Stimulated activated CD4-positive, alpha-beta T cell treated with anti-CD3 and anti-CD28 coated beads, Interleukin-15, amount 100 ng/mL, for 48 hours (primary cell): ENCODE measurements around the gene PPP2R3A.

Experiments used
- DNase-seq, 2 donors: peaks; one replicate each; pipeline ENCODE4 v3.0.0-alpha.2; 2020; ENCODE audit warnings: low read depth in 2 of 2

PPP2R3A gene

GRCh38 chr3:136022529-136023263 lies 57.2 kb downstream of the PPP2R3A start:
- DNase-seq = no peak

- no peak for DNase-seq
These were observed 57.9 kb downstream of the PPP2R3A start for GRCh38 chr3:136023264-136023978.

- DNase-seq = no peak
These were observed 70.8 kb downstream of the PPP2R3A start for GRCh38 chr3:136036306-136036705.

DNA sequence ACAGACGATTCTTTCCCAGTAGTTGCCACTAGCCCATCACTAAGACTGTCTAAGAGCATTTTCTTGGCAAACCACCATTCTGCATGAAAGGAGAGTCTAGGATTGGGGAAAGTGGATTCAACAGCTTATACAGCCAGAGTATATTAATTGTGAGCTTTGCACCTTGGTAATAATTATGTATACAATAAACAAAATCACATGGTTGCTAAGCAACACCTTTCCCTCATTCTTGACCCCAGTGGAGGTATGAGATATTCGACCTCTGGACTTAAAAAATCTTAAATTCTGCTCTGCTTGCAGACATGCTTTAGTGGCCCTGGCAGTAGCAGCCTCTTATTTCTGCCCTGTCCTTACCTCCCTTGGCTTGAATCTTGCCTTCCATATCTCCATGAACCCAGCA lies 73.1 kb downstream of the PPP2R3A start:
- DNase-seq = no peak

DNA sequence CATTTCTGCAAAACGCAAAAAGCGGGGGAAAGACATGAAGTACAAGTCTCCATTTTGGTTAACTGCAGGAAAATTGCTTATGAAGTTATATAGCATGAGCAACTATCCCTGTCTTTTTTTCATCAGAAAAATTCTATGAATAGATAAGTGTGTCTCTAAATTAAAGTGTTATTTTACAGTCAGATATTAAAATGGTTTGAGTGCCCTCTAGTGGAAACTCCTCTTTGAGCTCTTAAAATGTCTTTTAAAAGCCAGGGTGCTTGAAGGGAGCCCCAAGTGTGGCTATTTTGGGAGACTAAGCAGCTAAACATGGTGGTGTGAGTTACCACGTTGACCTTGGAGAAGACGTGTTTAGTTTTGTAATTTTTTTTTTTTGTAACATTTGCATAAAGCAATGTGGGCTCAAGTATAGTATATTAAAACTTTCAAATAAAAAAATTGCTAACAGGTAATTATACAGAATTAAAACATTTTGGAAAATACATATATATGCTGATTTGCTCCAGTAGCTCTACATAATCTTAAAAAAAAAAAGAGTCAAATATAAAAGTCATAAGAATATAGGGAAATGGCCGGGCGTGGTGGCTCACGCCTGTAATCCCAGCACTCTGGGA lies 77.2 kb downstream of the PPP2R3A start:
- no peak for DNase-seq

DNA sequence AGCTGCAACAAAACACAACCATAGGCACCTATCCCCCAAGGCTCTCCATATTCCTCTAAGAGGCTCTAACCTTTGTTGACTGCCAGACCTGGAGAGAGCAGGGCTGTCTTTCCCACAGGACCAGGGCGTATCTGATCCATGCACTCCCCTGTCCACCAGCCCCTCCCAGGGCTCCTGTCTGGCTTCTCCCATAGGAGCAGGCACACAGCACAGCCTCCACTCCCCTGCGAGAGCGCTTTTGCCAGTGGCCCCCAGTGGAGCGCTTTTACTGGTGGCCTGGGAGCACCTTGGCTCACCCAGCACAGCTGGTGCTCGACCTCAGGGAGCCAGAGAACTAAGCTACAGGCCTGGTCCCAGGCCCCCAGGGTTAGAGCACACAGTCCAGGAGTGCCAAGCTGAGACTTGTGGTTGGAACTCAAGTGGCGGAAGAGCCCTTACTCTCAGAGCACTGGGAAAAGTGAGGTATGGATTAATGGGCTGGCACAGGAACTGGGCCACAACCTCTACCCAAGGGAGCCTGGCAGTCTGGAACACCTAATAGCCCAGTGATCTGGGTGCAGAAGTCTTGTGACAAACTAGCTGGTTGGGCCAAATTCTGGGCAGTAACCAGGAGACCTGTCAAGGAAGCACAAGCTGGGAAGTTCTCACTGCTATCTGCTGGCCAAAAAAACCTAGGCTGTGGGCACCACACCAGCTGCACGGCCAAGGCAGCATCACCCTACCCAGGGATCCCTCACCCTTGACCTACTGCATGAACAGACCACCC lies 79.6 kb downstream of the PPP2R3A start:
- DNase-seq = no peak

GRCh38 chr3:136048068-136048467 lies 82.5 kb downstream of the PPP2R3A start:
- no peak for DNase-seq

- DNase-seq = no peak
These were observed 84.7 kb downstream of the PPP2R3A start for GRCh38 chr3:136050250-136050649.

GRCh38 chr3:136055491-136055890 lies 90.0 kb downstream of the PPP2R3A start:
- no peak for DNase-seq

DNA sequence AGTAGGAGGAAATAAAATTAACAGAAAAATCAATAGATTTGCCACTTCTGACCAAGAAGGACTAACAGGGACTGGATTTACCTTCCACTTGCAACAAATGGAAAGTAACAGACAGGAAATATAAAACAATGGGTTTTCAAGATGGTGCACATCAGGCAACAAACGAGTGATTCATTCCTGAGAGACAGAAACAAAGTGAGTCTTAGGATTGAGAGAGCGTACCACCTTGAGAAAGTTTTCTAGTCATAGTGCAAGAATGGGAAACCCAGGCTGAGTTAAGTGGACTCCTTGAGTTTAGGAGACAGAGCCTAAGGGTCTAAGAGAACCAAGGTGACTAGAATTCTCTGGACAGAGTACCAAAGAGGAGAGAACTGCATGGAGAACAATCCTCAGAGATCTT lies 101.7 kb downstream of the PPP2R3A start:
- no peak for DNase-seq

- no peak for DNase-seq
These were observed 103.2 kb downstream of the PPP2R3A start for GRCh38 chr3:136068708-136069107.

DNA sequence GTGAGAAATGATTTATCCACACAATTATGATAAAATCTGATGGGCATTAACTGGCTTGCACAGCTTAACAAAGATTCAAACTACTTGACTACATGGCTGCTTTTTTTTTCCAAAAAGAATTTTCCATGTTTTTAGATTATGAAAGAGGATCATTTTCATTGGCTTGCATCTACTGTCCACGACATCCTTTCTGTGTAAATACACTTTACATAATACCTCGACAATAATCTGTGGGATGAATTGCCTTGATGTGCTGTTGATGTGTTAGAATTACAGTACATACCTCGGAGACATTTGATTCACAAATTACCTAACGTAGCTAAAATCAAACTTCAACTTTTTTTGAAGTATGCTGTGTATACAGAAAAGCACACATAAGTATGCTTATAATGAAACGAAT lies 104.4 kb downstream of the PPP2R3A start:
- no peak for DNase-seq

GRCh38 chr3:136070334-136070733 lies 104.8 kb downstream of the PPP2R3A start:
- no peak for DNase-seq

DNA sequence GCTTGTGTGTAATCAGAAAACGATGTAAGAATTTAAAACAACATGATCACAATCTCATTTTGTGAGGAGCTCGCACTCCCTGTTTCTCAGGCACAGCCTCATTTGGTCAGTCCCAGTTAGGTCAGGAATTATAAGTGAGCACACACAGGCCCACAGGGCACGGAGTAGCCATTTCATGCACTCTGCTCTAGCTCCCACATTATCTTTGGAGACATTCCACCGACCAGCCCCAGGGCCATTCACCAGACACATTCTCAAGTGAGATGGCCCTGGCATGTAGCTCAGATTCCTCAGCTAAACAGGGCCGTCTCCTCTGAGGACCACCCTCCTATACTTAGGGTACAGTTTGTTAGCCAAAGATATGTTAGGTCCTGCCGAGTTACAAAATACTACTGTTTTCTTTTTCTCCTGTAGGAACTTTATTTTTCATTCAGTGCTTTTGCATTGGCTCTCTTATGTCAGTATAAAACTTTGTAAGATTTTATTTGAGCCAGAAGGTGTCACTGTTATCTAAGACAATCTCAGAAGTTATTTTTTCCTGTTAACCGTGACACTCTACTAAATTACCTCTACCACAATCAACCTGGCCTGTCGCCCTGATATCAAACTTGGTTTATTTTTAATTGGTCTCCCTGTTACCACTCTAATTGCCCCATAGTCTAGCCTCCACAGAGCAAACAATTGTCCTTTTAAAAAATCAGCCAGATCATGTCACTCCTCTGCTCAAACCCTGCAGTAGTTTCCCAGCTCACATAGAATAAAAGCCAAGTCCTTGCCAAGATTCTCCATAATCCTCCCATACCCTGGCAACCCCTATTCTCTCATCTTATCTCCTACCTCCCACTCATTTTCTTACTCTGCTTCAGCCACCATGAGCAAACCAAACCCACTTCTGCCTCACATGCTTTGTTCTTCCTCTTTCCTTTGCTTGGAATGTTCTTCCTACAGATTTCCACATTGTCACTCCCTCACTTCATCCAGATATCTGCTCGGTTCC lies 105.7 kb downstream of the PPP2R3A start:
- DNase-seq = no peak

DNA sequence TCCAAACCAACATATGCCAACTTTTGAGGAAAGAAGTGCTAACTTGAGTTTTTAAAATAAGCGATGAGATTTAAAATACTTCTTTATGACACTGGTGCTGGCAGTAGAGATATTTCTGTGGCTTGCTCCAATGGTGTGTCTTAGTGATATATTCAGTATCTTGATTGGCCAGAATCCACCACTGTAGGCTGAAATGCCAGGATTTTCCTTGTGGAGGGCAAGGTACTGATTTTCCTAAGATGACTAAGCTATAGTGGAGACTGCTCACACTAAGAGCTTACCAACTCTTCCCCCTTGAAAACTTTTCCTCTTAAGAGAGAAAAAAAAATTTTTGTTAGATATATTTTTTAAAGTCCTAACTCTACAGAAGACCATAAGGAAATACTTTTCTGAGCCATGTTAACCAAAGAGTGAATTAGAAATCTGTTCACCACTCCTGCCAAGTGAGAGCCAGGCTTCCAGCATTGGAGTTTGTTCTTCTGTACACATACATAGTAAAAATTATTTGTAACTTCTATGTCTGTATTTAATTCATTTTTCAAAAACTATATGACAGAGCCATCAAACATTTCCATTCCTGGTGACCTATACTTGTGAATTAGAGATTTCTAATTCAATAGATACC lies 109.1 kb downstream of the PPP2R3A start:
- no peak for DNase-seq

DNA sequence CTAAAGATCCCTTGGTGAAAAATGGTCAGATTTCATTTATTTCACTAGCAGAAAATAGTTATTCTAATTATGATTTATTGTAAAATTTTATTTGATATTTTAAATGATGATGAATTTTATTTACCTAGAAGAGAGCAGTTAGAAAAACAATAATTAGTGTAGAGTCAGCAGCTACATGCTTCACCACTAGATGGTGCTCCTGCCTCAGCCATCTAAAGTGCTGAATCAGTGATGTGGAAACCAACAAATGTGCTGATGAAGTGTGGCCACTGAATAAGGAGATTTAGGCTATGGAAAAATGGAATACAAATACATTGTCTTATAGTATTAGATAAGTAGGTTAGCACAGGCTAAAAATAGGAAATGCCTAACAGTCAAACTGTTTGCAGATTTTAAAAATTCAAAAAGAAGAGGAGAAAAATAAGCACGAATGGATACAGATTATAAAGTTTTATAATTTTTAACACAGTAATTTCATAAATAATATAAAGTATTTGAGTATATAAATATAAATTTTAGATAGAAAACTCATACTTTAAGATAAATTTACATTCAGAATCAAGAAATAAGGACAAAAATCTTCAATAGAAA lies 109.8 kb downstream of the PPP2R3A start:
- peak; percentile 29 to 58 for DNase-seq

DNA sequence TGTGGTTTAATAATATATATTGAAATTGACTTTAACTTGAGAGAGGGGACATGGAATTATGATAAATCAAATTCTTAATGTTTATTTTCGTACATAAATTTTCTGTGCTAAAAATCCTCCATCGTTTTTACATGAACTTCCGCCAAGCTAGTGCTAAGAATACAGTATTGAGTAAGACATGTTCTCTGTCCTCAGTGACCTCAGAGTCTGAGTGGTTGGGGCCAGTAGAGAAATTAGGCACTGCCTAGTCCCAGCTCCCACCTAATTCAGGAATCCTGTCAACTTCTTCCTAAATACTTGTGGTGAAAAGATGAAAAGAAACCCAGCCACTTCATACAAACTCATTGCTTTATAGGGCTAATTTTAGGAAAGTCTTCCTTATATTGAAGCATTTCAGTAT lies 110.3 kb downstream of the PPP2R3A start:
- no peak for DNase-seq

DNA sequence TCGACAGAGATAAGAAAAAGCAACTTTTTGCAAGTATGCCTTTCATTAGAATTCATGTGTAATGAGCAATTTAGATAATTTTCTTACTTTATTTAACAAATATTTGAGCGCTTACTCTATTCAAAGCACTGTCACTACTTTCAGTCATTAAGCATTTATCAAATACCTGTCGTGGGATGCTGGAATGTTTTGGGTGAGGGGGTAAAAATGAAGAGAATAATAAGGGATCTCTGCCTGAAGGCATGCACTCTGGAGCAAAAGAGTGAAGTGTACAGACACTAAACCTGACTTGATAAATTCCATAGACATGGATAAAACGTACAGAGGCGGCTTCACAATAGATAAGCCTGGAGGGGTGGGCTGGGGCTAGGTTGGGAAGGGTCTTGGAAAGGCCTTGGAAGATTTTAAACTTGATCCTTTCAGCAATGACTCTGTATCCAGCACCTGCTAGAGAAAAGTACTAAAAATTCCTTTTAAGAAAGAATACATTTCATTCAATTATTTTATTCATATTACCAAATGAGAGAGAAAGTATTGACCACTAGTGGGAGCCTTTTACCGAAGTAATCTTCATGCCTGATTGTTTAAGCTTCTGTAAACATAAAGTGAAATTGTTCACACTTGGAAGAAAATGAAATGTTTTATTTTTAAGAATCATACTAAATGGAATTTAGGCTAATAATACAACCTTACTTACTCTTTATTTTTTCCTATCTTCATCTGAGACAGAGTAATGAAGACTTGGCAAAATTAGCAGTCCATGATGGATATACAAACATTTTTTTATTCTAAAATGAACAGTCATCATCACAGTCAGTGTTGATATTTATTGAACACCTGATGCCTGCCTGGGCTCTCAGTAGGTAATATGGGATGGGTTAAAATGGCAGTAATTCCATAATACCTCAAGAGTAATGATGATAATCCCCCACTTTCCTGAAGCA lies 113.2 kb downstream of the PPP2R3A start:
- DNase-seq = no peak
